Thyroid gland (tissue), 4 donors: ENCODE measurements around the gene ABCD1. TPM values are rescaled to one million over a fixed set of nuclear protein-coding genes. Genes with fewer than 3 reads are reported as not detected.
A peak's percentile ranks its signal among the peaks of the same experiment; 100 is the strongest.

Experiments
- DNase-seq, 2 donors: peaks; one replicate each; pipeline ENCODE4 v3.0.0-alpha.2; 2019
- H3K27ac ChIP-seq, 3 donors: fragments of 200-600 bp; sonication (generic); 1 replicate in 2 of 3; 2 replicates in 1 of 3; pipeline ENCODE4 v1.5.1; 2016 to 2019; ENCODE audit warnings: mild to moderate bottlenecking in 1 of 3, moderate library complexity in 1 of 3
- H3K27me3 ChIP-seq: fragments of 200-600 bp; sonication (generic); one replicate; pipeline ENCODE4 v1.5.1; 2019
- H3K36me3 ChIP-seq, 2 donors: fragments of 200-600 bp; sonication (generic); one replicate each; pipeline ENCODE4 v1.5.1; 2016 to 2019
- H3K4me1 ChIP-seq, 2 donors: fragments of 200-600 bp; sonication (generic); one replicate each; pipeline ENCODE4 v1.5.1; 2017 to 2019
- H3K4me3 ChIP-seq, 3 donors: fragments of 200-600 bp; sonication (generic); replicated peaks in 1 of 3; 1 replicate in 2 of 3; 2 replicates in 1 of 3; pipeline ENCODE4 v1.5.1; 2016; ENCODE audit warnings: mild to moderate bottlenecking in 1 of 3
- H3K9me3 ChIP-seq: fragments of 200-600 bp; sonication (generic); one replicate; pipeline ENCODE4 v1.5.1; 2017
- POLR2A ChIP-seq, 2 donors: fragments of 450-650 bp; IDR thresholded peaks; one replicate each; pipeline ENCODE4 v1.6.1; 2017; ENCODE audit warnings: antibody characterized with exemption in 2 of 2, mild to moderate bottlenecking in 2 of 2, moderate library complexity in 1 of 2
- WGBS, 2 donors: methylation state at CpG; one replicate each; pipeline ENCODE4 v1.1.5; 2017; 5-methylcytosine and 5-hydroxymethylcytosine counted together
- intact Hi-C: fragments of 100-400 bp; cut with DNase I; formaldehyde crosslinking; loops from one replicate; pipeline ENCODE4 v1.15.1; 2023
- total RNA-seq, 4 donors: library from RNA; depleted of rRNA; stranded (reverse); fragments of >200 nt; gene quantifications; one replicate each; pipeline ENCODE4 v1.2.3, GENCODE V29; 2016
- TF ChIP-seq, protein P1 (sequence below), 6 experiments: fragments of 200-600 bp in 3 of 6; fragments of 450-650 bp in 3 of 6; sonication (generic) in 3 of 6; IDR thresholded peaks; one replicate each; pipeline ENCODE4 v1.5.1; 2016 to 2019; ENCODE audit warnings: antibody characterized with exemption in 6 of 6, mild to moderate bottlenecking in 2 of 6, inconsistent platforms in 1 of 6, moderate library complexity in 1 of 6

Gene ABCD1
- total RNA-seq, 4 donors from 2014 or later, result 7.0 to 11.8 (median 8.9) TPM

DNA sequence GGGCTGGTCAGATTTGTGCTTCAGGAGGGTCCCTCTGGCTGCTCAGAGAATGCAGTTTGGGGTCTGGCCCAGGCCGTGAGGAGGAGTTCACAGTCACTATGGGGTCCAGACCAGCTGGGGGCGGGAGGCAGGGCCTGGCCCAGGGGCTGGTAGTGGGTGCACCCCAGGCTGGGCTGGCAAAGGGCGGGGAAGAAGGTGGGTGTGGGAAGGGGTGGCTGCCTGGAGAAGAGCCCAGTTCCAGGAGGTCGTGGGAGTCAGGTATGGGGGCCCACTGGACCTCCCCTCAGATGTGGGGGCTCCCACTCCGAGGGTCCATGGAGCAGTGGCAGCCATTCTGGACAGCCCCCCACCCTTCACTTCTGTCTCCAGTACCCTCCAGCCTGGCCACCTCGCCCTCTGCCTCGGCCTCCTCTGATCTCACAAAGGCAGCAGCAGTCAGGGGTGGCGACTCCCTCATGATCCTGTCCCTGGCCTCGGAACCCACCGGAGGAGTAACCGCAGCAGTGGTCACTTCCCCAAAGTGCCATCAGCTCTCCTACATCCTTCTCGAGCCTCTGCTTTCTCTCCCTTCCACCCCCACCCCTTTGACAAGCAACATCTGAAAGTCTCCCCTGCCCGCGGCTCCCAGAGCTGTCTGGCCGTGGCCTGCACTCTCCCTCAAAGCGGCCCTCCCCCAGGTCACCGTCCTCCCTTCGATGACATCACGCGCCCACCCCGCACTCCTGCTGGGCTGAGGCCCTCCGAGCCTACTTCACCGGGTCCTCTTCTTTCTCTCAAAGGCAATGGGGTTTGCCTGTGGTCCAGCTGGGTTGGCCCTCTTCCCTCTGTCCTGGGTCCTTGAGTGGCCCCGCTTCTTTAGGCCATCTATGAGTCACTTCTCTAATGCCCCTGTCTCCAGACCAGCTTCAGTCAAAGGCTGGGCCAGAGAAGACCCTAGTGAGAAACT lies 38.6 kb upstream of the ABCD1 start:
- peaks cover 0 to 4% of the 10 kb centered on the region in 2 donors for H3K4me1 ChIP-seq
- no peaks in the 10 kb centered on the region for H3K27me3 ChIP-seq
- 75 to 77% methylated on average over 6 to 9 of the region's 24 CpGs for WGBS, 2 donors
- no peak overlapping the region for H3K27ac ChIP-seq
- H3K36me3 ChIP-seq, result no peaks in the 10 kb centered on the region
- DNase-seq, result no peak
- no peak overlapping the region for H3K4me3 ChIP-seq
- TF ChIP-seq, protein P1, sequence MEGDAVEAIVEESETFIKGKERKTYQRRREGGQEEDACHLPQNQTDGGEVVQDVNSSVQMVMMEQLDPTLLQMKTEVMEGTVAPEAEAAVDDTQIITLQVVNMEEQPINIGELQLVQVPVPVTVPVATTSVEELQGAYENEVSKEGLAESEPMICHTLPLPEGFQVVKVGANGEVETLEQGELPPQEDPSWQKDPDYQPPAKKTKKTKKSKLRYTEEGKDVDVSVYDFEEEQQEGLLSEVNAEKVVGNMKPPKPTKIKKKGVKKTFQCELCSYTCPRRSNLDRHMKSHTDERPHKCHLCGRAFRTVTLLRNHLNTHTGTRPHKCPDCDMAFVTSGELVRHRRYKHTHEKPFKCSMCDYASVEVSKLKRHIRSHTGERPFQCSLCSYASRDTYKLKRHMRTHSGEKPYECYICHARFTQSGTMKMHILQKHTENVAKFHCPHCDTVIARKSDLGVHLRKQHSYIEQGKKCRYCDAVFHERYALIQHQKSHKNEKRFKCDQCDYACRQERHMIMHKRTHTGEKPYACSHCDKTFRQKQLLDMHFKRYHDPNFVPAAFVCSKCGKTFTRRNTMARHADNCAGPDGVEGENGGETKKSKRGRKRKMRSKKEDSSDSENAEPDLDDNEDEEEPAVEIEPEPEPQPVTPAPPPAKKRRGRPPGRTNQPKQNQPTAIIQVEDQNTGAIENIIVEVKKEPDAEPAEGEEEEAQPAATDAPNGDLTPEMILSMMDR (IDR thresholded peaks at IDR 0.05), result no peak
- no peak for TF ChIP-seq POLR2A (IDR thresholded peaks at IDR 0.05)
- H3K9me3 ChIP-seq, result no peaks in the 10 kb centered on the region
- intact Hi-C loops, result no loop called here

DNA sequence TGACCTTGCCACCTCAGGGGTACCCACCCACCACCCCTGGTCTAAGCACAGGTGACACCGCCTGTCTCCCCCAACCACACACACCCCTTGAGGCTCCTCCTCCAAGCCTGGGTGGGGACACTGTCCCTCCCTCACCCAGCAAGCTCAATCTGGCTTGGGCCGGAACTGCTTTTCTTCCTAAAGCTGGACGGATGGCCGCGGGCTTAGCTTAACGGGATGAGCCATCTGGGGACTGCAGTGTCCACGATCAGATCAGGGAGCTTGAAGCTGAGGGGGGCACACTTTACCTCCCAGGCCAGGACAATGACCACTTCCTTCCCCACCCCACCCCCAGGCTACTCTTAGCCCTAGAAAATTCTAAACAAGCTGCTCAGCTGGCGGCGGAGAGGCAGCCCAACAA lies 37.9 kb upstream of the ABCD1 start:
- Histone ChIP-seq H3K27me3 (no peaks in the 10 kb centered on the region), H3K4me1 (peaks cover 0 to 4% of the 10 kb centered on the region in 2 donors), H3K9me3 (no peaks in the 10 kb centered on the region), H3K27ac (no peak overlapping the region), H3K36me3 (no peaks in the 10 kb centered on the region), H3K4me3 (no peak overlapping the region)
- intact Hi-C loops, result no loop called here
- 59% methylated on average over 6 of the region's 9 CpGs; no CpG with 5 or more reads in 1 of the 2 donors for WGBS, 2 donors
- no peak for DNase-seq
- TF ChIP-seq POLR2A (IDR thresholded peaks at IDR 0.05), result no peak
- TF ChIP-seq, protein P1 (IDR thresholded peaks at IDR 0.05), result no peak

DNA sequence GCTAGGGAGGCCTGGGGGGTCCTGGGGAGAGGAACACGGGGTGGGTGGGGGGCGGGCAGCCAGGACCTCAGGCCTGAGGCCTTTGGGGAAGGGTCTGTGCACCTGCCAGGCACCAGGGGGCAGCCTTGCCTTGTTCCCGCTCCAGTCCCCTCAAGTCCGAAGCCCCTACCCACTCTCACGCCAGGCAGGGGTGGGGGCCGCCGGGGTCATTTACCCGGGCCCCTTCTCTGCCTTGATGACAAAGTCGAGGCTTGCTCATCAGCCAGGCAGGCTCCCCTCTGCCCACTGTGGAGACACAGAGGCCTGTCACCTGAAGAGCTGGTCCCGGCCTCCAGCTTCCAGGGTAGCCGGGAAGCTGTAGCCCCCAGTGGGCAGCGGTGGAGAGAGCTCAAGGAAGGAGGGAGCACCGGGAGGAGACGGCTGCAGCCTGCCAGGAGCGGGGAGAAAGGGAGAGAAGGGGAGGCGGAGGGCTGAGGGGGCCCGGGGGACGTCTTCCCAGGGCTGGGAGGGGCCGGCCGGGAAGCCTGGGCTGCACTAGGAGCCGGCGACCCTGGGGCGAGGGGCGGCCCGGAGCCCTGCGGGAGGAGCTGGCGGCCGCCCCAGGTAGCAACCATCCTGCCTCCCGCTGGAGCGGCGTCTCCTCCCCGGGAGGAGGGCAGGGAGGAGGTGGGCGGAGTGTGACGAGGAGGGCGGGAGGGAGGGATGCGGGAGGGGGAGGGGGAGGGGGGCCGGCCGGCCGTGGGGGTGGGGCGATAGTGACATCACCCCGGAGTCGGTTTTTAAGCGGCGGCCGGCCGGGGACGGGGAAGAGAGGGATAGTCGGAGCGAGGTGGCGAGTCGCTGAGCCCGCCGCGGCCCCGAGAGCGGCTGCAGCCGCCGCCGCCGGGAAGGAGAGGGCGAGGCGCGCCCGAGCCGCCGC lies 37.3 kb upstream of the ABCD1 start, which contains the start of gene SLC6A8:
Gene SLC6A8, plus strand, starts transcription at position 806 of the 919 bp plus-strand sequence. CDS start 649 bp downstream, outside the sequence.
- Histone ChIP-seq H3K4me3 (peak within 1 kb of the TSS in 1 of 3 donors; percentile 27), H3K4me1 (peaks cover 0 to 4% of the 10 kb centered on the region in 2 donors), H3K27ac (no peak within 1 kb of the TSS), H3K36me3 (no peaks in the 10 kb centered on the region), H3K27me3 (no peaks in the 10 kb centered on the region), H3K9me3 (no peaks in the 10 kb centered on the region)
- intact Hi-C loops, result no loop called here
- peak; percentile 57 to 61 for DNase-seq
- TF ChIP-seq POLR2A (IDR thresholded peaks at IDR 0.05), result peak in 1 of 2 donors; percentile 70
- TF ChIP-seq, protein P1 (IDR thresholded peaks at IDR 0.05), result peak in 2 of 6 experiments; percentile 30
- WGBS, 2 donors, result no CpG with 5 or more reads among the region's 66 CpGs

DNA sequence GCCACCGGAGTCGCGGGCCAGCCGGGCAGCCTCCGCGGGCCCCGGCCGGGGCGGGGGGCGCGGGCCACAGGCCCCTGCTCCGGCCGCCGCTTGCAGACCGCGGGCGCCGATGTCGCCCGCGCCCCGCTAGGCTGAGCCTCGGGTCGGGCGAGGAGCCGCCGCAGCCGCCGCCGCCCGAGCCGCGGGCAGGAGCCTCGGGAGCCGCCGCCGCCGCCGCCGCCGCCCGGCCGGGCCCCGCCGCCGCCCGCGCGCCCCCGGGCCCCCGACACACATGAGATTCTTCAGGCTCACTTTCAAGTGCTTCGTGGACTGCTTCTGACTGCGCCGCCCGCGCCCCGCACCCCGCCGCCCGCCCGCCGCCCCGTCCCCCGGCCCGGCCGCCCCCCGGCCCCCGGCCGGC lies 36.6 kb upstream of the ABCD1 start:
- Histone ChIP-seq H3K36me3 (no peaks in the 10 kb centered on the region), H3K9me3 (no peaks in the 10 kb centered on the region), H3K4me1 (peaks cover 0 to 4% of the 10 kb centered on the region in 2 donors), H3K27me3 (no peaks in the 10 kb centered on the region), H3K27ac (no peak overlapping the region), H3K4me3 (no peak overlapping the region)
- TF ChIP-seq POLR2A (IDR thresholded peaks at IDR 0.05), result no peak
- TF ChIP-seq, protein P1 (IDR thresholded peaks at IDR 0.05), result no peak
- intact Hi-C loops, result no loop called here
- DNase-seq, result no peak
- WGBS, 2 donors, result no CpG with 5 or more reads among the region's 69 CpGs
